ENCODE results near the gene ENPEP.

Gene ENPEP

GRCh38 chr4:110611968-110612447 is 136.1 kb downstream of the ENPEP start:
- no peak for DNase-seq

- DNase-seq, result no peak
Measured at GRCh38 chr4:110612631-110613269, 136.8 kb downstream of the ENPEP start.

GRCh38 chr4:110613745-110614144 is 137.8 kb downstream of the ENPEP start:
- DNase-seq, result no peak

- DNase-seq, result no peak
Measured at GRCh38 chr4:110614173-110614963, 138.4 kb downstream of the ENPEP start.

All from stimulated activated CD4-positive, alpha-beta T cell treated with anti-CD3 and anti-CD28 coated beads, Interleukin-4, amount 100 ng/mL, for 1 hour (primary cell).